ENCODE measurements around the gene CHMP4B. TPM values are rescaled to one million over a fixed set of nuclear protein-coding genes. Genes with fewer than 3 reads are reported as not detected.

Gene CHMP4B, protein sequence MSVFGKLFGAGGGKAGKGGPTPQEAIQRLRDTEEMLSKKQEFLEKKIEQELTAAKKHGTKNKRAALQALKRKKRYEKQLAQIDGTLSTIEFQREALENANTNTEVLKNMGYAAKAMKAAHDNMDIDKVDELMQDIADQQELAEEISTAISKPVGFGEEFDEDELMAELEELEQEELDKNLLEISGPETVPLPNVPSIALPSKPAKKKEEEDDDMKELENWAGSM
- total RNA-seq = 100 to 1,000 TPM in 5 of 6 donors, 10 to 100 TPM in 1; 71.2 to 139 (median 104) TPM

DNA sequence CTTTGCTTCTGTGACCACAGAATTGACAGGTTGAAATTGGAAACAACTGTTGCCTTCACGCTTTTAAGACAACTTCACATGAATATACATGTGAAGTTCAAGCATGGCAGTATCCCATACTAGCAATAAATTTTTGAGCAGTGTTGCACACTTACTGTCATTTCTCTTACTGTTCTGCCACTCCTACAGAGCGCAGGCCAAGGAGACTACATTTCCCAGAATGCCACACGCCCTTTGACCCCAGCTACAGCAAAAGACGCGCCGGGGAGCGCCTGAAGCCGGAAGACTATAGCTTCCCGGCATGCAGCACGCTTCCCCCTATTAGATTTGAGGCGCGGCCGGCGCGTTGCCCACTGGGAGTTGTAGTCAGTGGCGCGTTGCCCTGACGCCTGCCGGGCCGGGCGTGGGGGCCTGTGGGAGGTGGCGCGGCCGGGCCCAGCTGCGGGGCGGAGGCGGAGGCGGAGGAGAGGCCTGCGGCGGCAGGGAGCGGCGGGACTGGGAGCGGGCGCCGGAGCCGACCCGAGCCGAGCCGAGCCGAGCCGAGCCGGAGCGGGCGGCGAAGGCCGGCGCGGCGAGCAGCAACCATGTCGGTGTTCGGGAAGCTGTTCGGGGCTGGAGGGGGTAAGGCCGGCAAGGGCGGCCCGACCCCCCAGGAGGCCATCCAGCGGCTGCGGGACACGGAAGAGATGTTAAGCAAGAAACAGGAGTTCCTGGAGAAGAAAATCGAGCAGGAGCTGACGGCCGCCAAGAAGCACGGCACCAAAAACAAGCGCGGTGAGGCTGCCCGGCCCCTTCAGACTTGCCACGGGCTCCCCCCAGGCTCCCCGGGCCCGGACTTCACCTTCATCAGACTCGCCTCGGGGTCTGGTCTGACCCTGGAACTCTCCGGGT, at the start of gene CHMP4B:
TSS of gene CHMP4B (plus strand) at position 464 of the 891 bp plus-strand sequence. CDS start at position 585, 121 bp downstream.
- 1 to 3% methylated on average over 24 to 70 of the region's 71 CpGs for WGBS, 2 donors
- Histone ChIP-seq H3K9me3 (no peaks in the 10 kb centered on the region), H3K36me3 (no peaks in the 10 kb centered on the region), H3K4me1 (peaks cover 27 to 40% (median 32%) of the 10 kb centered on the region in 4 donors), H3K4me3 (peak within 1 kb of the TSS; percentile 61 to 96 (median 80)), H3K27ac (peak within 1 kb of the TSS; percentile 91 to 98 (median 94)), H3K27me3 (no peaks in the 10 kb centered on the region)
- TF ChIP-seq POLR2A (IDR thresholded peaks at IDR 0.05) = peak in 3 of 4 donors; percentile 89 to 97 (median 91)
- TF ChIP-seq, protein P1, sequence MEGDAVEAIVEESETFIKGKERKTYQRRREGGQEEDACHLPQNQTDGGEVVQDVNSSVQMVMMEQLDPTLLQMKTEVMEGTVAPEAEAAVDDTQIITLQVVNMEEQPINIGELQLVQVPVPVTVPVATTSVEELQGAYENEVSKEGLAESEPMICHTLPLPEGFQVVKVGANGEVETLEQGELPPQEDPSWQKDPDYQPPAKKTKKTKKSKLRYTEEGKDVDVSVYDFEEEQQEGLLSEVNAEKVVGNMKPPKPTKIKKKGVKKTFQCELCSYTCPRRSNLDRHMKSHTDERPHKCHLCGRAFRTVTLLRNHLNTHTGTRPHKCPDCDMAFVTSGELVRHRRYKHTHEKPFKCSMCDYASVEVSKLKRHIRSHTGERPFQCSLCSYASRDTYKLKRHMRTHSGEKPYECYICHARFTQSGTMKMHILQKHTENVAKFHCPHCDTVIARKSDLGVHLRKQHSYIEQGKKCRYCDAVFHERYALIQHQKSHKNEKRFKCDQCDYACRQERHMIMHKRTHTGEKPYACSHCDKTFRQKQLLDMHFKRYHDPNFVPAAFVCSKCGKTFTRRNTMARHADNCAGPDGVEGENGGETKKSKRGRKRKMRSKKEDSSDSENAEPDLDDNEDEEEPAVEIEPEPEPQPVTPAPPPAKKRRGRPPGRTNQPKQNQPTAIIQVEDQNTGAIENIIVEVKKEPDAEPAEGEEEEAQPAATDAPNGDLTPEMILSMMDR (IDR thresholded peaks at IDR 0.05) = peak in 1 of 6 experiments; percentile 38
- TF ChIP-seq EP300 (IDR thresholded peaks at IDR 0.05) = no peak
- peak; percentile 93 to 94 for TF ChIP-seq POLR2AphosphoS5 (IDR thresholded peaks at IDR 0.05)
- DNase-seq (peak; percentile 100), ATAC-seq (ENCODE audit: low FRiP score in 2 of 2) (peak; percentile 98 to 99)

DNA sequence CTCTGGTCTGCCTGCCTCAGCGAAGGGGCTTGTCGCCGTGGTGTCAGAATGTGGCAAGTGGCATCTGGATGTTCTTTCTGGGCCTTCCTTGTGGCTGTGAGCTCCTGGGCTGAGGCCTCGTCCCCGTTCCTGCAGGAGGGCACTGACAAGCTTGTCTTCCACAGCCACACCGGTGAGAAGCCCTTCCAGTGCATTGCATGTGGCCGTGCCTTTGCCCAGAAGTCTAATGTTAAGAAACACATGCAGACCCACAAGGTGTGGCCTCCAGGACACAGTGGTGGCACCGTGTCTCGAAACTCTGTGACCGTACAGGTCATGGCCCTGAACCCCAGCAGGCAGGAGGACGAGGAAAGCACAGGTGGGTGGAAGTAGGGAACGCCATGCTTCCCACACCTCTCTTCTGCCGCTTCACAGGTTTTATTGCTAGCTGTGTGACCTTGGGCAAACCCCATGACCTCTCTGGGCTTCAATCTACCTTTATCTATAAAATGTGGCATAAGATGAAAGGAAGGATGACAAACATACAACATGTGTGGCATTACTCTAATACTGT, 49.4 kb upstream of the CHMP4B start:
- no peaks in the 10 kb centered on the region for H3K27me3 ChIP-seq
- H3K4me3 ChIP-seq = no peak overlapping the region
- H3K36me3 ChIP-seq = peaks cover 0 to 40% (median 22%) of the 10 kb centered on the region in 4 donors
- WGBS, 2 donors = 95 to 98% methylated on average over 10 to 12 of the region's 13 CpGs
- TF ChIP-seq EP300 (IDR thresholded peaks at IDR 0.05) = no peak
- DNase-seq (no peak), ATAC-seq (ENCODE audit: low FRiP score in 2 of 2) (no peak)
- H3K4me1 ChIP-seq = no peaks in the 10 kb centered on the region
- H3K27ac ChIP-seq = no peak overlapping the region
- H3K9me3 ChIP-seq = no peaks in the 10 kb centered on the region

DNA sequence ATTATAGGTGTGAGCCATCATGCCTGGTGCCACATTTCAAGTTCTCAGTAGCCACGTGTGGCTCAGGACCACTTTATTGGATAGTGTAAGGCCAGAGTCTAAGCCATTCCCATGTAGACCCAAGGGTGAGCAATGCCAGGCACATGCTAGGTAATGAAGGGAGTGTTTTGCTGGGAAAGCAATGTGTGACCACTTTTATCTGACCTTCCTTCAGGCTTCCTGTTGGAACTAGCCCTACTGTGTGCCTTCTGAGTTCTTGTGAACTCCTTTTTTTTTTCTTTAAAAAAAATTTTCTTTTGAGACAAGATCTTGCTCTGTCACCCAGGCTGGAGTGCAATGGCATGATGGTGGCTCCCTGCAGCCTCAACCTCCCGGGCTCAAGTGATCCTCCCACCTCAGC, 46.0 kb upstream of the CHMP4B start:
- DNase-seq = no peak
- Histone ChIP-seq H3K27me3 (no peaks in the 10 kb centered on the region), H3K4me3 (no peak overlapping the region), H3K9me3 (no peaks in the 10 kb centered on the region), H3K36me3 (peaks cover 0 to 43% (median 23%) of the 10 kb centered on the region in 4 donors), H3K27ac (no peak overlapping the region), H3K4me1 (no peaks in the 10 kb centered on the region)
- TF ChIP-seq POLR2AphosphoS5 (IDR thresholded peaks at IDR 0.05) (no peak), POLR2A (IDR thresholded peaks at IDR 0.05) (no peak), EP300 (IDR thresholded peaks at IDR 0.05) (no peak)
- TF ChIP-seq, protein P1 (IDR thresholded peaks at IDR 0.05) = no peak
- ATAC-seq (ENCODE audit: low FRiP score in 2 of 2) = no peak
- 78 to 89% methylated on average over 2 of the region's 2 CpGs for WGBS, 2 donors

DNA sequence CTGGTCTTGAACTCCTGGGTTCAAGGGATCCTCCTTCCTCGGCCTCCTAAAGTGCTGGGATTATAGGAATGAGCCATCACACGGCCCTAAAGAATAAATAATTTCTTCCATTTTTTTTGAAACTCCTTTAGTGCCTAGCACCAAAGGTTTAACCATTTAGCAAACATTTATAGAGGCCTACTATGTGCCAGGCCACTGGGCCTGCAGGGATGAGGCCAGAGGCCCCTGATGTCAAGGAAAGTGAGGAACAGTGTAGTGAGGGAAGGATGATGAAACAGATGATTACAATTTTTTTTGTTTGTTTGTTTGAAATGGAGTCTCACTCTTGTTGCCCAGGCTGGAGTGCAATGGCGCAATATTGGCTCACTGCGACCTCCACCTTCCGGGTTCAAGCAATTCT, 45.6 kb upstream of the CHMP4B start:
- no peak overlapping the region for H3K27ac ChIP-seq
- no peak overlapping the region for H3K4me3 ChIP-seq
- H3K9me3 ChIP-seq = no peaks in the 10 kb centered on the region
- ATAC-seq (ENCODE audit: low FRiP score in 2 of 2) = no peak
- TF ChIP-seq, protein P1 (IDR thresholded peaks at IDR 0.05) = no peak
- TF ChIP-seq EP300 (IDR thresholded peaks at IDR 0.05) (no peak), POLR2AphosphoS5 (IDR thresholded peaks at IDR 0.05) (no peak), POLR2A (IDR thresholded peaks at IDR 0.05) (no peak)
- no peaks in the 10 kb centered on the region for H3K4me1 ChIP-seq
- H3K27me3 ChIP-seq = no peaks in the 10 kb centered on the region
- WGBS, 2 donors = 97% methylated on average over 5 of the region's 5 CpGs
- H3K36me3 ChIP-seq = peaks cover 0 to 47% (median 24%) of the 10 kb centered on the region in 4 donors
- no peak for DNase-seq

DNA sequence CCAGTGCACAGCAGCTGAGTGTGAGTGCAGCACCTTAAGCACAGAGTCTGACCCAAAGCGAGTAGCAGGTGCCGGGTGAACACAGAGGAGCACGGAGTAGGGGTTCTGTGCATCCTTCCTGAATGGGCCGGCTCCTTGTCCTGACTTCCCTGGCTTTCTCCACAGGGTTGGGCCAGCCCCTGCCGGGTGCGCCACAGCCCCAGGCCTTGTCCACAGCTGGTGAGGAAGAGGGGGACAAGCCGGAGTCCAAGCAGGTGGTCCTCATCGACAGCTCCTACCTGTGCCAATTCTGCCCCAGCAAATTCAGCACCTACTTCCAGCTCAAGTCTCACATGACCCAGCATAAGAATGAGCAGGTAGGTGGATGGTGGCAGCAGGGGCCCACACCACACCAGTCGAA, 44.5 kb upstream of the CHMP4B start:
- Histone ChIP-seq H3K27ac (no peak overlapping the region), H3K36me3 (peaks cover 0 to 40% (median 20%) of the 10 kb centered on the region in 4 donors), H3K4me1 (no peaks in the 10 kb centered on the region), H3K9me3 (no peaks in the 10 kb centered on the region), H3K27me3 (no peaks in the 10 kb centered on the region), H3K4me3 (no peak overlapping the region)
- WGBS, 2 donors = 99% methylated on average over 9 of the region's 9 CpGs; no CpG with 5 or more reads in 1 of the 2 donors
- peak in 1 of 2 donors; percentile 53 for ATAC-seq (ENCODE audit: low FRiP score in 2 of 2)
- TF ChIP-seq POLR2A (IDR thresholded peaks at IDR 0.05) (no peak), EP300 (IDR thresholded peaks at IDR 0.05) (no peak), POLR2AphosphoS5 (IDR thresholded peaks at IDR 0.05) (no peak)
- TF ChIP-seq, protein P1 (IDR thresholded peaks at IDR 0.05) = no peak
- DNase-seq = peak in 1 of 2 donors; percentile 56

Data from upper lobe of left lung (tissue), 6 donors.